Endothelial cell of umbilical vein (primary cell): ENCODE data around the gene CYBA. TPM values are rescaled to one million over a fixed set of nuclear protein-coding genes. Genes with fewer than 3 reads are reported as not detected.

Experiments used
- BruUV-seq: library from RNA; stranded (reverse); fragments of 400-500 nt; replicated peaks from 2 replicates; lab custom pipeline; 2021; lab: Mats Ljungman, UMichigan
- CTCF ChIA-PET: fragments of 300-600, 350-600 bp; sonication (Branson Sonifier 250); formaldehyde crosslinking; loops from one replicate; lab custom pipeline; 2021; ENCODE audit warnings: antibody characterized with exemption, inconsistent platforms; lab: Charles Lee
- POLR2A ChIA-PET: fragments of 300-600, 350-600 bp; sonication (Branson Sonifier 250); formaldehyde crosslinking; loops from one replicate; lab custom pipeline; 2021; ENCODE audit warnings: antibody characterized with exemption, inconsistent platforms; lab: Charles Lee
- DNase-seq: peaks from one replicate; pipeline ENCODE4 v3.0.0-alpha.2; 2011; ENCODE audit warnings: low read depth, low spot score
- FAIRE-seq: peaks from 2 replicates; lab custom pipeline; 2011; peaks lifted over from hg19 to GRCh38; lab: Jason Lieb, UNC
- H2AFZ ChIP-seq: 2 replicates; pipeline ENCODE4 v1.6.0; 2012; ENCODE audit warnings: low read depth, low read length, control low read depth, inconsistent platforms
- H3K27ac ChIP-seq: 2 replicates; pipeline ENCODE4 v1.5.1; 2011; ENCODE audit warnings: low read depth, mild to moderate bottlenecking, control low read depth, low read length, moderate library complexity; ENCODE audit not compliant: insufficient read depth
- H3K27me3 ChIP-seq, 2 experiments: 2 replicates each; pipeline versions ENCODE4 v1.6.0 to v1.6.1; 2011; ENCODE audit warnings: low read length in 2 of 2, mixed read lengths in 1 of 2; ENCODE audit not compliant: control insufficient read depth in 2 of 2, insufficient read depth in 2 of 2
- H3K36me3 ChIP-seq, 2 experiments: 2 replicates in 1 of 2; 3 replicates in 1 of 2; pipeline ENCODE4 v1.5.1; 2011; ENCODE audit warnings: low read length in 2 of 2, mild to moderate bottlenecking in 1 of 2, moderate library complexity in 1 of 2; ENCODE audit not compliant: control insufficient read depth in 2 of 2, insufficient read depth in 2 of 2; ENCODE audit errors: extremely low read depth in 1 of 2
- H3K4me1 ChIP-seq: 3 replicates; pipeline ENCODE4 v1.5.1; 2011; ENCODE audit warnings: mild to moderate bottlenecking, low read length; ENCODE audit not compliant: control insufficient read depth, insufficient read depth; ENCODE audit errors: extremely low read depth
- H3K4me2 ChIP-seq: 2 replicates; pipeline ENCODE4 v1.6.1; 2011; ENCODE audit warnings: low read length, control low read depth, mixed read lengths; ENCODE audit not compliant: insufficient read depth
- H3K4me3 ChIP-seq, 3 experiments: fragments of 200-600 bp in 1 of 3; sonication (generic), shearing (Covaris generic) in 1 of 3; replicated peaks in 1 of 3; 2 replicates each; pipeline ENCODE4 v1.5.1; 2011 to 2016; ENCODE audit warnings: control low read depth in 3 of 3, low read length in 3 of 3, mild to moderate bottlenecking in 2 of 3, inconsistent platforms in 1 of 3, low read depth in 1 of 3, moderate library complexity in 1 of 3; ENCODE audit not compliant: insufficient read depth in 1 of 3
- H3K79me2 ChIP-seq: 2 replicates; pipeline ENCODE4 v1.6.0; 2012; ENCODE audit warnings: low read length, inconsistent platforms; ENCODE audit not compliant: control insufficient read depth, insufficient read depth
- H3K9ac ChIP-seq: replicated peaks from 2 replicates; pipeline ENCODE3; 2011; ENCODE audit warnings: low read length, control low read depth; ENCODE audit not compliant: insufficient read depth; ENCODE audit errors: extremely low read depth
- H3K9me1 ChIP-seq: replicated peaks from 3 replicates; pipeline ENCODE4 v1.6.0; 2011; ENCODE audit warnings: mild to moderate bottlenecking, low read length; ENCODE audit not compliant: control insufficient read depth, insufficient read depth; ENCODE audit errors: extremely low read depth
- H3K9me3 ChIP-seq: replicated peaks from 2 replicates; pipeline ENCODE4 v1.5.1; 2012; ENCODE audit warnings: low read length, inconsistent platforms; ENCODE audit not compliant: control insufficient read depth, insufficient read depth
- H4K20me1 ChIP-seq: replicated peaks from 2 replicates; pipeline ENCODE3; 2011; ENCODE audit warnings: mild to moderate bottlenecking, low read length; ENCODE audit not compliant: control insufficient read depth, insufficient read depth; ENCODE audit errors: extremely low read depth
- CTCF ChIP-seq, 2 donors: IDR thresholded peaks; 1 replicate in 1 of 2; 2 replicates in 1 of 2; pipeline ENCODE4 v1.5.1; 2011; ENCODE audit warnings: low read length in 2 of 2, mild to moderate bottlenecking in 2 of 2, moderate library complexity in 2 of 2, control low read depth in 1 of 2, inconsistent platforms in 1 of 2, low read depth in 1 of 2; ENCODE audit not compliant: insufficient read depth in 1 of 2; ENCODE audit errors: extremely low read depth in 1 of 2
- EZH2 ChIP-seq: IDR thresholded peaks from 2 replicates; pipeline ENCODE4 v1.6.1; 2012; ENCODE audit warnings: borderline replicate concordance, low read depth, mild to moderate bottlenecking, moderate library complexity, low read length, inconsistent platforms; ENCODE audit not compliant: severe bottlenecking
- FOS ChIP-seq: IDR thresholded peaks from 2 replicates; pipeline ENCODE4 v1.6.1; 2011; ENCODE audit warnings: mild to moderate bottlenecking, low read length, moderate library complexity, borderline replicate concordance; ENCODE audit not compliant: insufficient read depth
- GATA2 ChIP-seq: IDR thresholded peaks from 2 replicates; pipeline ENCODE4 v1.7.0; 2011; ENCODE audit warnings: low read depth, mild to moderate bottlenecking, moderate library complexity, mixed read lengths, low read length; ENCODE audit not compliant: insufficient read length, insufficient read depth
- JUN ChIP-seq: IDR thresholded peaks from 2 replicates; pipeline ENCODE4 v1.6.1; 2011; ENCODE audit warnings: borderline replicate concordance, low read depth; ENCODE audit not compliant: insufficient read length, insufficient read depth
- MYC ChIP-seq: IDR thresholded peaks from one replicate; pipeline ENCODE4 v1.6.1; 2011; ENCODE audit warnings: mild to moderate bottlenecking, low read depth, low read length
- POLR2A ChIP-seq: IDR thresholded peaks from 2 replicates; pipeline ENCODE4 v1.6.1; 2012; ENCODE audit warnings: low read depth, mild to moderate bottlenecking, control low read depth, low read length
- POLR2AphosphoS5 ChIP-seq: IDR thresholded peaks from 2 replicates; pipeline ENCODE4 v1.6.1; 2012; ENCODE audit warnings: low read depth, mild to moderate bottlenecking, control low read depth, low read length, moderate library complexity; ENCODE audit not compliant: insufficient read depth
- dilution Hi-C: fragments of 300-500 bp; cut with MboI; formaldehyde crosslinking; loops from one replicate; pipeline ENCODE4 v1.15.0; 2019; ENCODE audit warnings: low sequenced_read_pairs; ENCODE audit not compliant: extremely low pct_ligation_motif_present
- intact Hi-C: fragments of 100-400 bp; cut with micrococcal nuclease; formaldehyde crosslinking; loops from one replicate; pipeline ENCODE4 v1.10.0; 2022
- polyA plus RNA-seq, 4 experiments: library from polyadenylated mRNA; depleted of rRNA in 3 of 4; stranded (reverse) in 3 of 4; unstranded in 1 of 4; fragments of >200 nt; gene quantifications; 2 replicates each; pipeline versions ENCODE4 v1.2.1 to v1.2.3, GENCODE V29; 2011 to 2012; ENCODE audit warnings: missing spikeins in 1 of 4
- total RNA-seq: library from RNA; stranded (reverse); gene quantifications from 2 replicates; pipeline ENCODE4 v1.2.3, GENCODE V29; 2021
- TF ChIP-seq, protein P1 (sequence below): IDR thresholded peaks from 2 replicates; pipeline ENCODE4 v1.6.1; 2011; ENCODE audit not compliant: insufficient read depth, insufficient read length

The CYBA gene
- total and polyA plus RNA-seq, 2 donors (not counting 3 experiments of a cell fraction or from before 2014, with no cell fraction given), result 37.0 to 77.3 TPM

- H3K27ac ChIP-seq, result no peak overlapping the region
- no peaks in the 10 kb centered on the region for H4K20me1 ChIP-seq
- no peaks in the 10 kb centered on the region for H3K9me1 ChIP-seq
- no peak overlapping the region for H3K4me3 ChIP-seq
- POLR2A ChIA-PET, result no interaction called here
- H3K4me2 ChIP-seq, result no peak overlapping the region
- H3K9me3 ChIP-seq, result no peaks in the 10 kb centered on the region
- intact Hi-C loops (no loop called here), dilution Hi-C loops (no loop called here)
- peaks cover 4% of the 10 kb centered on the region for H3K79me2 ChIP-seq
- H3K4me1 ChIP-seq, result no peaks in the 10 kb centered on the region
- DNase-seq (no peak), FAIRE-seq (no peak)
- no peak for TF ChIP-seq MYC
- no peak for TF ChIP-seq CTCF (IDR thresholded peaks at IDR 0.05; ENCODE audit: extremely low read depth in 1 of 2, insufficient read depth in 1 of 2, low read depth in 1 of 2, low read length in 2 of 2)
- no peak for TF ChIP-seq JUN
- no peak for TF ChIP-seq FOS
- no peak for TF ChIP-seq POLR2AphosphoS5
- no peak for TF ChIP-seq POLR2A
- no peak for TF ChIP-seq GATA2
- TF ChIP-seq, protein P1, sequence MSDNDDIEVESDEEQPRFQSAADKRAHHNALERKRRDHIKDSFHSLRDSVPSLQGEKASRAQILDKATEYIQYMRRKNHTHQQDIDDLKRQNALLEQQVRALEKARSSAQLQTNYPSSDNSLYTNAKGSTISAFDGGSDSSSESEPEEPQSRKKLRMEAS, result no peak
- no peak for TF ChIP-seq EZH2
- CTCF ChIA-PET, result interaction anchor here (1.1 kb wide), 1 partner anchor 9 kb away, joined by 3 read pairs; no protein-coding TSS in a partner anchor
- H2AFZ ChIP-seq, result no peak overlapping the region
- peaks cover 0 to 21% of the 10 kb centered on the region in 2 experiments for H3K36me3 ChIP-seq
- no peak overlapping the region for H3K9ac ChIP-seq
- no peaks in the 10 kb centered on the region for H3K27me3 ChIP-seq
- BruUV-seq, result no TSS peak
Measured at GRCh38 chr16:88616320-88616719, 34.5 kb downstream of the CYBA start.
